Activated CD4-positive, alpha-beta T cell treated with anti-CD3 and anti-CD28 coated beads, Interleukin-2, Interleukin-4, amounts not matched to agents 100 ng/mL and 50 ng/mL, durations not matched to agents 16 hours and 8 hours (primary cell): Measurements from ENCODE around the gene SLC7A10.

ENCODE experiments used
- DNase-seq: peaks from one replicate; pipeline ENCODE4 v3.0.0-alpha.2; 2020; ENCODE audit warnings: low spot score

The SLC7A10 gene

DNA sequence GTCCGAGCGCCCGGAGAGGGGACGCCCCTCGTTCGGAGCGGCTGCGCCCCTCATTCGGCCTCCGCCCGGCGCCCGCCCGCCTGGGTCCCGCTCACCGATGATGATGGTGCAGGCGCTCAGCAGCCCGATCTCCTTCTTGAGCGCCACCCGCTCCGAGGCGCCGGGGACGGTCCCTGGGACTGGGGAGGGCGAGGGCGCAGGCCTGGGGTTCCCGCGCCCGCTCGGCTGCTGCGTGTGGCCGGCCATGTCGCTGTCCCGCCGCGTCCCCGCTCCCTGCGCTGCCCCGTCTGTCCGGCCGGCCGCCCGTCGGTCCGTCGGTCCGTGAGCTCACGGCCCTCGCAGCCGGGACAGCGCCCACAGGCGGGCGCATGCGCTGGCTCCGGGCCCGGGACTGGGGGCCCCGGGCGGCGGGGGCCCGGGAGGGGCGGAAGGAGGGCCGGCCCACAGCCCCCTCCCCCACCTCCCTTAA, at the start of gene SLC7A10:
Gene SLC7A10, minus strand, starts transcription at position 393 of the 469 bp plus-strand sequence. Its CDS starts 147 bp downstream, at position 246.
- DNase-seq: no peak

DNA sequence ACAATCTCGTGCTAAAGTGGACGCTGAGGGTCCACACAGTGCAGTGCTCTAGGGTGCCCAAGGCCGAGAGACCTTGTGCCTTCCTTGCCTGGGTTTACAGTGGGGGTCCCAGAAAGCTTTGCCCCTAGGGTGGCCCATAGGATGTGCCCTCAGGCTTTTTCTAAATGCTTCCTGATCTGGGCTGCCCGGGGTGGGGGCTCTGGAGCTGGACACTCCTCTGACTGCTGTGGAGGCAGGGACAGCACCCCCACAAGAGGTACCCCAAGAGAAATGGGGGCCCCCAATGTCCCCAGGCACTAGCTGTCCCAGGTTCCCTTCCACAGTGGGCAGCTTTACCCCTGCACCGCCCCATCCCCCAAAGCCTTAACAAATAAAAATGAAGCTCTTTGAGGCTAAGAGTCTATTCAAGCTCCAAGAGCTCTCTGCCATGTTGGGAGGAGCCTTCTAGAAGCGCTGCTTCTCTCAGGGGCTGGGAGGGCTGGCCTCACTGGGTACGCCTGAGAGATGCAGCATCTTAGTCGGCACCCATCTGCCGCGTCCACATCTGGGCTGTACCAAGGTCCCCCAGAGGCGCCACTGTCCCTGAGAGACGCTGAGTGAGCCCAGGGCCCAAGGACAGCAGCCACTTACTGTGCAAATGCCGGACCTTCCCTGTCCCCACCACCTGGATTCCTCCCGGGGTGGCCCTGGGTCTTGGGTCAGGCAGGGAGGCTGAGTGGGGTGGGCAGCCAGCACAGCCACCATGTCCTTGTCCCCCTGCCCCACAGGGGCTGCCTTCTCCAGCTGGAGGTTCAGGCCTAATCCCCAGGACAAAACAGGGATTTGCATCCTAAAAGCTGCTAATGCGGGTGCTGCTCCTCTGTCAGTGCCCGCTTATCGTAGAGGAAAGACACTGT, 49.3 kb upstream of the SLC7A10 start:
- no peak for DNase-seq

DNA sequence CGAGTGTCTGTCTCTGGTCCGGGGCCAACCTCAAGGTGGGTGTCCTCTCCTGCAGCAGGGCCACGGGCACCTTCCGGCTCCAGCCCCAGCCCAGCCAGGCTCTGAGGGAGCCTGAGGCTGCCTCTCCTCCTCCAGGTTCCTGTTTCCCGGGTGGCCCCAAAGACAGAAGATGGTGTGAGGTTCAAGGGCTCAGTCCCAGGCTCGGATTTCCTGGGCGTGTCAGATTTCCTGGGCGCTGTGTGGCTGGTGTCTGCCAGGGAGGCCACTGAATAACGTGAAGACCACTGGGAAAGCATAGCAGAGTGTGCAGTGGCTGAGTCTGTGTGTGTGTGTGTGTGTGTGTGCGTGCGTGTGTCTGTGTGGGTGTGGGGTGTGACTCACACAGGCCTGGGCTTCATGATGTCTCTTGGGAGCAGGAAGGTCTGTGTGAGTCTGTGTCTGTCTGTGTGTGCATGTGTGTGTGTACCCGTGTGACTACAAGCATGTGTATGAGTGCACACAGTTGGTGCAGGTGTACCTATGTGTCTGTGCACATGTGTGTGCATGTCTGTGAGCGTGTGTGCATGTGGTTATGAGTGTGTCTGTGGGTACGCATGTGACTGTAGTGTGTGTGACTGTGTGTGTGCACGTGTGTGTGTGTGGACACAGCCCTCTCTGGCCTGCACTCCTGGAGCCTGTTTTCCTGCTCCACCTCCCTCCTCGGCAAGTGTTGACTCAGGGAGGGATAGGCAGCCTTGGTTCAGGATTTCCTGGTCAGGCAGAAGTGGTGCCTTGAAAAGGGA, 48.4 kb upstream of the SLC7A10 start:
- peak; percentile 19 for DNase-seq

DNA sequence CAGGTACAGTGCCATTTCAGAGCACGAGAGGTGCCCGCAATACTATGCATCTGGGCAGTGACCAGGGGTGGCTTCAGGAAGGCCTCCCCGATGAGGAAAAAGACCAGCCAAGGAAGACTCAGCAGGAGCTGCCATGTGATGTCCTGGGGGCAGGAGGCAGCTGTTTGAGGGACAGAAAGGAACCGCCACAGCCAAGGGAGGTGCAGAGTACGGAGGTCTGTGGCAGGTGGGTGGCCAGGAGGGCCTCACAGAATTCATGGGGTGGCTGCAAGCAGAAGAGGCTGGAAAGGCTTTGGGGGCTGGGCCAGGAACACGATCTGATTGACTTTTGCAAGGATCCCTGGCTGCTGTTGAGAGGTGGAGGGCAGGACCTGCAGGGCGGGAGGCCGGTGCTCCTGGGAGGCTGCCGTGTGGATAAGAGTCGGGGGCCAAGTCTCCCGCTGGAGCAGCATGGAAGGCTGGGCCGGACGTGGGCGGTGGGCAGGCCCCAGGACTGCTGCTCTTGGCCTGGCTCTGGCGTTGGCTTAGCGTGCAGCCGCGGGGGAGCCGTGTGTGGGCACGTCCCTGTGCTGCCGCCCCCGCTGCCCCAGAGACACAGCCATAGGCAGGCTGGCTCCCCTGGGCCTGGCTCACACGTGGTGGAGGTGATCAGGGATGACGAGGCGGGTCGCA, 47.6 kb upstream of the SLC7A10 start:
- no peak for DNase-seq

DNA sequence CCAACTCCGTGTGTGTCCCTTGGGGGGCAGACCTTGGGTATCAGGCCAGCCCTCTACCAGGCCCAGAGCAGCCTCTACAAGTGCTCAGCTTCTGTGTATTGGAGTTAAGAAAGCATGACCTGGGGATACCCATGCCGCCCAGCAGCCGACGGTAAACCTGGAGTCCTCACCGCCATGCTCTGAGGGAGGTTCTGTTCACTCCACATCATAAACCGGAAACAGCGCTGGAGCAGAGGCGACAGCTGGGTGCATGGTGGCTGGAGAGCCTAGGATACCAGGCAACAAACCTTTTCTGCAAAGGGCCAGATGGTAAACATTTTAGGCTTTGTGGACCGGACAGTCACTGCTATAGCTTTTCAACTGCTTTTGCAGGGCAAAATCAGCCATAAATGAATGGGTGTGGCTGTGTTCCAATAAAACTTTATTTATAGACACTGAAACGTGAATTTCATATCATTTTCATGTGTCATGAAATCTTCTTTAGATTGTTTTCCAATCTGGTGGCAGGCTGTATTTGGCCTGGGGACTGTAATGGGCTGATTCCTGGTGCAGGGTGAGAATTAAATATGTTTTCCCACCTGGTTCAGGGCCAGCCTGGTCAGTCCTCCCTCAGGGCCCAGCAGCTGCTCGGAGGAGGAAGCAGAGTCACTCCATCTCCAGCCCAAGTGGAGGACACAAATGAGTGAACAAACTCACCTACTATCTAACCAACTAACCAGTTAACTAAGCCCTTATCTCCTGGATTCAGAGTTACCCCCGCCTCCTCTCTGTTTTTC, 45.8 kb upstream of the SLC7A10 start:
- DNase-seq: no peak

DNA sequence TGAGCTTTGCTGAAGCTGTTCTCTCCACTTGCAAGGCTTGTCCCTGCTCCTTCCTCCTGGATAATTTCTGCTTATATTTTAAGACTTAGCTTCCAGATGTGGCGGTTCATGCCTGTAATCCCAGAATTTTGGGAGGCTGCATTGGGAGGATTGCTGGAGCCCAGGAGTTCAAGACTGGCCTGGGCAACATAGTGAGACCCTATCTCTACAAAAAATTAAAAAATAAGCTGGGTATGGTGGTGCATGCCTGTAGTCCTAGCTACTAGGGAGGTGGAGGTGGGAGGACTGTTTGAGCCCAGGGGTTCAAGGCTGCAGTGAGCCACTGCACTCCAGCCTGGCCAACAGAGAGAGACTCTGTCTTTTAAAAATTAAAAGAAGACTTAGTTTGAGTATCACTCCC, 45.1 kb upstream of the SLC7A10 start:
- no peak for DNase-seq

DNA sequence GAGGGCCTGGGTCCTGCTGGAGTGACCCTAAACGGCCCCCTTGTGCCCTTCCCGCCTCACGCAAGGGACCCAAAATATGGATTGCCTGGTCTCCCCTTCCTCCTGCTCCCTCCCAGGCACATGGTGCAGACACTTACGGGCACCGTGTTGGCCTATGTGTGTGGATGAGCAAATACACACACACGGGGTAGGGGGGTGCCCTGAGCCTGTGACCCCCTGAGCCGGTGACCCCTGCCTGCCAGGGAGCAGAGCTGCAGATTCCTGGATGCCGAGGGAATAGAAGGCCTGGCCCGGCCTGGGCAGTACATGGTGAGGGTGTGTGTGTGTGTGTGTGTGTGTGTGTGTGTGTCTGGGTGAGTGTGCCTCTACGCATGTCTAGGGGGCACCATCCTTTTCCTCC, 43.4 kb upstream of the SLC7A10 start:
- DNase-seq: no peak

DNA sequence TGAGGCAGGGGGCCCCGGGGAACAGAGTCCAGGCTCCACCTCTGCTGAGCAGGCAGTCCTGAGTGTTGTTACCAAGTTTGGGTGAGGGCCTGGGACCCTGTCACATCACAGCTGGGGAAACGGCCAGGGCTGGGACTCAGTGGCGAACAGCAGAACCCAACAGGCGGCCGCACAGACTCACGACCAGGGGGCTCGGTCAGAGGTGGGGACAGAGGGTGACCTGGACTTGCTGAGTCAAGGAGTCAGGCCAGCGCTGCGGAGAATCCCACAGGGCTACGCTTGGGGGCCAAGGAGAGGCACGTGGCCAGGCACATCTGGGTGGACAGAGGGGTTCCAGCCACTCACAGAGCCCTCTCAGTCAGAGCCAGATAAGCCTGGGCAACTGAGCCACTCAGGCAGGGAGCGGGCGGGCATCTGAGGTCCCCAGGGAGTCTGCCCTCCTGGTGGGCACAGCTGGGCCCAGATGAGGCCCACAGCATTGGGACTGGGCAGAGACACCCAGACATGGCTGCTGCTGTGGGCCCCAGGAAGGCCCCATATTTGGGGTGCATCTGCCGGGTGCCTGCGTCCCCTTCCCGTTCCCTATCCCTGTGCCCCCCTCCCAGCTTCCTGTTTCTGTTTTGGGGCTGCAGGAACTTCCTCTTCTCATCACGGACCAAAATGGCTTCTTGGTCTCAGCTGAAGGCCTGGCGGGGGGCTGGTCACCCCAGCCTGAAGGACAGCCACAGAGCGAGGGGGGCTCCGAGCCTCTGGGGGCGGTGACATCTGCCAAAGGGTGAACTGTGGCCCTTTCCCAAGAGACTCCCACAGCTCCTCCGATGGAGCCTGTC, 42.7 kb upstream of the SLC7A10 start:
- DNase-seq: no peak

DNA sequence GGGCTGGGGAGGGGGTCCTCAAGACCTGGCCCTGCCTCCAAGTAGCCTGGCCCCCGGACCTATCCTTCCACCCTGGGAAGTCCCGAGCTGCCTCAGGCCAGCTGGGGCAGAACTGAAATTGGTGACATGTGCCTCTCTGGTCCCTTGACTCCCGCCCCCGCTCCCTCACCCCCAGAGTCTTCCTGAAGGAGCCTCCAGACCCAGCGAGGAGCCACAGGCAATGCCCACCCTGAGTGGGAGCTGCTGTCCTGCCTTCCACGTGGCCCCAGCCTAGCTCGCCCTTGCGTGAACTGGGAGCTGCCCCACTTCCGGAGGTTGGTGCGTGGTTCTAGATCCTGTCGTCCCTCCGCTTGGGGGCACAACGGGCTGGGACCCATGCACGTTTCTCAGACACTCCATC, 42.1 kb upstream of the SLC7A10 start:
- no peak for DNase-seq

DNA sequence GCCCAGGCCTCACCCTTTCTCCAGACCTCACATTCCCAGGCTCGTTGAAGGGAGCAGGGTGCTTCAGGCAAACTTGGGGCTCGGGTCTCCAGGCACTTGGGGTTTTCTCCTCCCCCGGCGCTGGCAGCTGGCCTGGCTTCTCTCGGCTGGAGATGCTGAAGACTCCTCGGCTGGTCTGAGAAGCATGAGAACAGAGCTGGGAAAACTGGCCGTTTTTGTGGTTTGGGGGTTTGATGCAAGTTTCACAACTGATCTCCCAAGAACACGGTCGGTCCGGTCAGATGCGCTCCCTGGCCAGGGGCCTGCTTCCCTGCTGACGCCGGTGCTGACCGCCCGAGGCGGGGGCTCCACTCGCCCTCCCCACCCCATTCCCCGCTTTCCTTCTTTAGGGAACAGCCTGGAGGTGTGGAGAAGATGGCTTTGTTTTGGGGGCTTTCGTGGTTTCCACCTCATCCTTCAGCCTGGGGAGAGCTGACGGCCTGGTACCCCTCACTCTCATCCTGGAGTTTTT, 41.4 kb upstream of the SLC7A10 start:
- DNase-seq: no peak

DNA sequence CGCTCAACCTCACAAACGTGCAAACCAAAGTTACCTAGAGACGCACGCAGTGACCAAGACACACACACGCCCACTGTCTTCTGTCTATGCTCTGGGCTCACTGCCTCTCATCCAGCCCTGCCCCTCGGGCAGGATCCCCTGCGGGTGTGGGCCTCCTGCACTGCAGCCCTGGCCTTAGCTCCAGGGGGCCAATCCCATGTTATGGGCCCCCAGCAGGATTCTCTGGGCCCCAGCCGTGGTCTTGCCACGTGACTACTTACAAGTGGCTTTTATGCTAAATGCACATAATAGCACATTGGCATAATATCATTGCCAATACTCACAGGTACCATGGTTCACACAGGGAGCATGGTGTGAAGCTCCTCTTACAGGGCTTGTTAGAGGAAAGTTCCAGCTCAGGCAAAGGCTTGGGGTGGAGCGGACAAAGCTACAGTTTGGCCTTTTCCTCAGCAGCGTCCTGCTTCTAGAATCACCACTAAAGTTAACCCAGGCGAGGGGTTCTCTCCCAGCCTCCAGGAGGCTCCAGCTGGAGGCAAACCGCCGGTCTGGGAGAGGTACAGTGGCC, 39.3 kb upstream of the SLC7A10 start:
- DNase-seq: no peak

DNA sequence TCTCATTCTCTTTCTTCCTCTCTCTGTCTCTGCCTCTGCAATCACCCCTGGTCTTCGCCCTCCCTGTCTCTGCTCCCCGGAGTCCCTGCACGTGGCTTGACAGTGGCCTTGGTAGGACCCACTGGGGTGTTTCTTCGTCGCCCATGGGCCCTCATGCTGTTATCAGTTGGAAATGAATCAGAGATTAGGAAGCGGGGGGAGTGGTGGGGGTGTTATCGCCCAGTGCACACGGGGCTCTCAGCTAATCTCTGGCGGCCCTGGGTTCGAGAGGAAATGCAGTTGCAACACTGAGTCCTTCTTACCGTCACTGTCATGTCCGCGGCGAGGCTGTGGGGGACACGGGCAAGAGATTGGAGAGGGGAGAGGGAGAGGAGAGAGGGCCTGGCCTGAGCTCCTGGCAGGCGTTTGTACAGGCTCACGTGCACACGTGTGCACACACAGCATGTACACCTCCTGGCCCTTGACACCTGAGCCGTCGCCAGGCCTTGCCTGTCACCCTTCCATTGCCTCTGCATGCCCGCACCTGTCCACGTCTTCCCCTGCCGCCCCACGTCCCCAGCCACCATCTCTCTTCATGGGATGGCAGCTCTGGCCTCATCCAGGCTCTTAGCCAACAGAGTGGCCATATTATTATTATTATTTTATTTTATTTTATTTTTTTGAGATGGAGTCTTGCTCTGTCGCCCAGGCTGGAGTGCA, 37.8 kb upstream of the SLC7A10 start:
- DNase-seq: no peak

DNA sequence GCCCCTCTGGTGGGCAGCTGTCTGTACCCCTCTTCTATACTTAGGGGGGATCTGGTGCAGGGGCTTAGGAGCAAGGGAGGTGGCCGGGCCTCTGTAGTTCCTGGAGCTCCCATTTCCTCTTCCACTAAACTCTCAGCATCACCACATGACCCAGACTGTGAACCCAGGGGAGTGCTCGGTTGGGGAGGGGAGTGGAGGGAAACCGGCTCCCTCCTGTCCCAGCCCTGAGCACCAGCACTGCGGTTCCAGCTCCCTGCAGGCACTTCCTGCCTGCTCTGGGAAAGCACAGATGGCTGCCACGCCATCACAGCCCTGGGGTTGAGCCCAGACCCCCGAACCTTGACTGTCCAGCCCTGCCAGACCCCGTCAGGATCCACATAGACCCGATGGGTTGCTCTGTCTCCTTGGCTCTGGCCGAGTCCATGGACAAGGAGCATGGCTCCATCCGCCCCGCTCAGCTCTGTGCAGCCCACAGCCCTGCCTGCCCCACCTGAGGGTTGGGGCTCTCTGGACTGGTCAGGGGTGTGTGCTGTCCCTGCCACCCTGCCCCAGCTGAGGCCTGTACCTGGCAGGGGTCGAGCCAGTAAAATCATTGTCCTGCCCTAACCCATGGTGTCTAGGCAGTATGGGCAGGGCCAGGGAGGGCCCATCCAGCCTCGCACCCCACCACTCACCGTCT, 36.0 kb upstream of the SLC7A10 start:
- DNase-seq: no peak

DNA sequence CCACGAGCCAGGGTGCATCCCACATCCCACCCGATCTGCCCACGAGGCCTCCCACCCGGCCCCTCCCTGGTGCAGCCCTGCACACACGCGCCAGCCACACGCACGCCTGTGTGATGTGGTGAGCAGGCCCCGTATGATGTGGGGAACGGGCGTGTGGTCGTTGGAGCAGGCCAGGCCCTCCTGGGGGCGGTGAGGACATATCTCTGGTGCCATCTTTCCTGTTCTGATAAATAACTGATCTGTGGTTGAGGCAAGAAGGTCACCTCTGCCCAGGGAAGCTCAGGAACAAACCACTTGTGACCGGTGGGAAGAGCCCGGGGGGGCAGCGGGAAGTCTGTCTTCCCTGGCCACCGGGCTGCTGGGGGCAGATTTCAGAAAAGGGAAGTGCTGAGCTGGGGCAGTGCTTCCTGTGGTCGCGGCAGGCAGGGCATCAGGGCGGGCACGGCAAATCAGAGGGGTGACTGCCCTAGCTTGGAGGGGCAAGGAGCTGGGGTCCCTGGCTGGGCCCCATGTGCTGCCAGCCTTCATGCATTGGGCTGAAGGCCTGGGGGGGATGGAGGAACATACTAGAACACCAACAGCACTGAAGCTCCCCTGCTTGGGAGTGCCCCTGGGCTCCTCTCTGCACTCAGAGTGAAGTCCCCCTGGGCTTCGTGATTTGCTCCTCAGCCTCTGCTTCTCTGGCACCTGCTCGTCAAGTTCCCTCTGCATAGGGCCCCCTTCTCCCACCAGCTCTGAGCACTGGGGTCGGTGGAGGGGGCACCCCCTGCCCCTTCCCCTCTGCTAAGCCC, 35.2 kb upstream of the SLC7A10 start:
- no peak for DNase-seq

DNA sequence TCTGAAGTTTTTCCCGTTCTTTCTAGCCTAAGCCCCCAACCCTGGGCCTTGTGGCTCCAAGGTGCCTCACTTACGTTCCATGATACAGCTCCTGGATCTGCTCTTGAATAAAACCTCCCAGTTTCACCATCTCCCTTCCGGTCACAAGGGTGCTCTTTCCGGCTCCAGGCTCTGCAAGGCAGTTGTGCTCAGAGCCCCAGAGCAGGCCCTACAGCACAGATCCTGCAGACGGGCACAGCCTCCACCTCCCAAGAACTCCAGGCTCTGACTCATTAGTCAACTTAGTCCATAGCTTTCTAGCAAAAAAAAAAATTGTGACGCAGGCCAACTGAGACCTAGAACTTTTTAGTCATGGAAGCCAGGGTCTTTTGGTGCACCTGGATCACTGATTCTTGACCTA, 33.9 kb upstream of the SLC7A10 start:
- no peak for DNase-seq

DNA sequence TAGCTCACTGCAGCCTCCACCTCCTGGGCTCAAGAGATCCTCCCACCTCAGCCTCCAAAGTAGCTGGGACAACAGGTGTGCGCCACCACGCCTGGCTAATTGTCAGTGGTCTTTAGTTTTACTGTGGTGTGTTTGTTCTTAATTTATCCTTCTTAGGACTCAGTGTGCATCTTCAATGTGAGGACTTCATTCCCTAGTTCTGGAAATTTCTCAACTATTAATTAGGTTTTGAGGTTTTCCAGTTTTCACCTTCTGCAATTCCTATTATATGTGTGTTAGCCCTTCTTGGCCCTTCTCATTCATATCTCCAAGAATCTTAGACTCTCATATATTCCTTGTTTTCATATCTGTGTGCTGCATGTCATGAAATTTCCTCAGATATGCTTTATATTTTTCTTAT, 32.2 kb upstream of the SLC7A10 start:
- no peak for DNase-seq

DNA sequence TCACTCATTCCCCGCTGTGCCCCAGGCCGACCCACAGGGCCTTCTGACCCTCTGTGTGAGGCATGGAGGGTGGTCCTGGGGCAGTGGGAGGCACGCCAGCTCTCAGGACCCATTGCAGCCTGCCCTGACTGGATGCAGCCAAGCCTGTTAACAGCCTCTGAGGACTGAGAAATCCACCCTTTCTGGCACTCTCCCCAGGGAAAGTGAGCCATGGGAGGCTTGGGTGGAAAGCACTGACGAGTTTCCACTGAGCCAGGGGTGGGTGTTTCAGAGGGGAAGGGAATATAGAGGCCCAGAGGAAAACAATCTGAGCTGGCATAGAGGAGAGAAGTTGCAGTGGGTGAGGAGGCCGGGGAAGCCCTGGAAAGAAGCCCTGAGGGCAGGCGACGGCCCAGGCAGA, 30.6 kb upstream of the SLC7A10 start:
- DNase-seq: no peak

DNA sequence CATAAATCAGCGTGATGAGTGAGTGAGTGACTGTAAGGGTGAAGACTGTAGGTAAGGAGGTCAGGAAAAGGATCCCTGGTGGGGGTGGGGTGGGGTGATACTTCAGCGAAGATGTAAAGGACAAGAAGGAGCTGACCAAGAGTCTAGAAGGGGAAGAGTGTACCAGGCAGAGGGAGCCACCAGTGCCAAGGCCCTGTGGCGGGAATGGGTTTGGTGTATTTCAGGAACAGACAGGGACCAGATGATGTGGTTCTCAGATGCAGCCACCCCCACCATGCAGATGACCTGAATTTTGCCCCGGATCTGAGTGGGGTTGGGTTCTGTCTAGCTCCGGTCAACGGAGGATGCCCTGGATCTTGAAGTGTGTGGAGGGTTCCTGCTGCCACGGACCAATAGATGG, 30.1 kb upstream of the SLC7A10 start:
- no peak for DNase-seq
